Nephron (organoid): ENCODE results near the gene RANGAP1.
A peak's percentile ranks its signal among the peaks of the same experiment; 100 is the strongest.

Source experiments
- H3K27ac Mint-ChIP-seq, 3 experiments: 2 replicates each; pipeline ENCODE4 v1.8.0; 2020; ENCODE audit warnings: mixed read lengths in 3 of 3, mild to moderate bottlenecking in 2 of 3, moderate library complexity in 1 of 3
- H3K27me3 Mint-ChIP-seq: 2 replicates; pipeline ENCODE4 v1.8.0; 2021; ENCODE audit warnings: low read depth, mild to moderate bottlenecking, moderate library complexity, mixed read lengths
- H3K36me3 Mint-ChIP-seq: 2 replicates; pipeline ENCODE4 v1.8.0; 2020; ENCODE audit warnings: low read depth, mixed read lengths
- H3K4me1 Mint-ChIP-seq: 2 replicates; pipeline ENCODE4 v1.8.0; 2020; ENCODE audit warnings: mixed read lengths
- H3K4me3 Mint-ChIP-seq, 3 experiments: 2 replicates each; pipeline ENCODE4 v1.8.0; 2020; ENCODE audit warnings: mild to moderate bottlenecking in 3 of 3, mixed read lengths in 3 of 3, moderate library complexity in 2 of 3
- H3K9me3 Mint-ChIP-seq: 2 replicates; pipeline ENCODE4 v1.8.0; 2020; ENCODE audit warnings: mixed read lengths
- TF ChIP-seq, protein P1 (sequence below), 3 experiments: fragments of 200-600 bp; sonication (generic); IDR thresholded peaks; one replicate each; pipeline ENCODE4 v1.5.0; 2021; ENCODE audit warnings: antibody characterized with exemption in 3 of 3; ENCODE audit not compliant: unreplicated experiment in 3 of 3

The RANGAP1 gene

DNA sequence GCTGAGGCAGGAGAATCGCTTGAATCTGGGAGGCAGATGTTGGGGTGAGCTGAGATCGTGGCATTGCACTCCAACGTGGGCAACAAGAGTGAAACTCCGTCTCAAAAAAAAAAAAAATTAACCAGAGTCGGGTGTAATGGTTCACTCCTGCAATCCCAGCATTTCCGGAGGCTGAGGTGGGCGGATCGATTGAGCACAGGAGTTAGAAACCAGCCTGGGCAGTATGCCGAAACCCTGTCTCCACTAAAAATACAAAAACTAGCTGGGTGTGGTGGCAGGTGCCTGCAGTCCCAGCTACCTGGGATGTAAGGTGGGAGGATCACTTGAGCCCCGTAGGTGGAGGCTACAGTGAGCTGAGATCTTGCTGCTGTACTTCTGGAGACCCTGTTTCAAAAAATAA, 1.5 kb downstream of the RANGAP1 start:
- TF ChIP-seq, protein P1, sequence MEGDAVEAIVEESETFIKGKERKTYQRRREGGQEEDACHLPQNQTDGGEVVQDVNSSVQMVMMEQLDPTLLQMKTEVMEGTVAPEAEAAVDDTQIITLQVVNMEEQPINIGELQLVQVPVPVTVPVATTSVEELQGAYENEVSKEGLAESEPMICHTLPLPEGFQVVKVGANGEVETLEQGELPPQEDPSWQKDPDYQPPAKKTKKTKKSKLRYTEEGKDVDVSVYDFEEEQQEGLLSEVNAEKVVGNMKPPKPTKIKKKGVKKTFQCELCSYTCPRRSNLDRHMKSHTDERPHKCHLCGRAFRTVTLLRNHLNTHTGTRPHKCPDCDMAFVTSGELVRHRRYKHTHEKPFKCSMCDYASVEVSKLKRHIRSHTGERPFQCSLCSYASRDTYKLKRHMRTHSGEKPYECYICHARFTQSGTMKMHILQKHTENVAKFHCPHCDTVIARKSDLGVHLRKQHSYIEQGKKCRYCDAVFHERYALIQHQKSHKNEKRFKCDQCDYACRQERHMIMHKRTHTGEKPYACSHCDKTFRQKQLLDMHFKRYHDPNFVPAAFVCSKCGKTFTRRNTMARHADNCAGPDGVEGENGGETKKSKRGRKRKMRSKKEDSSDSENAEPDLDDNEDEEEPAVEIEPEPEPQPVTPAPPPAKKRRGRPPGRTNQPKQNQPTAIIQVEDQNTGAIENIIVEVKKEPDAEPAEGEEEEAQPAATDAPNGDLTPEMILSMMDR (IDR thresholded peaks at IDR 0.05; ENCODE audit: unreplicated experiment in 3 of 3) = no peak
- Mint-ChIP-seq H3K27me3 (no peaks in the 10 kb centered on the region), H3K4me1 (peaks cover 11% of the 10 kb centered on the region), H3K4me3 (peak overlapping the region; percentile 89 to 96 (median 92)), H3K36me3 (peaks cover 22% of the 10 kb centered on the region), H3K9me3 (no peaks in the 10 kb centered on the region), H3K27ac (no peak overlapping the region)

DNA sequence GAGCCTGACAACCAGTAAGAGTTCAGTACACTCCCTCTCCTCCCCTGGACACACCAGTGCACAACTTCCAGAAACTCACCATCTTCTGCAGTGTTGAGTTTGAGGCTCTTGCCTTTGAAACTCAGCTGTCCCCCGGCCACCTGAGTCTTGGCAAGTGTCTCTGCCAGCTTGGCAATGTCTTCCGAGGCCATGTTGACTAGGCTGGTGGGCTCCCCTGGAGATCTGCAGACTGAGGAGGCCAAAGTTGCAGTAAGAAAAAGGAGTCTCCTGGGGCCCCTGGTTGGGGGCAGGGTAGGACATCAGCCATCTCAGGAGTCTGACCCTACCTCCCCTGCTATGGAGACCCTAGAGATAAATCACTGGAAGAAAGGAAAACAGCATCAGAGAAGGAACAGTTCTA, 5.1 kb downstream of the RANGAP1 start:
- no peak overlapping the region for H3K27ac Mint-ChIP-seq
- H3K4me1 Mint-ChIP-seq = no peaks in the 10 kb centered on the region
- no peak overlapping the region for H3K4me3 Mint-ChIP-seq
- H3K27me3 Mint-ChIP-seq = no peaks in the 10 kb centered on the region
- TF ChIP-seq, protein P1 (IDR thresholded peaks at IDR 0.05; ENCODE audit: unreplicated experiment in 3 of 3) = no peak
- peaks cover 38% of the 10 kb centered on the region for H3K36me3 Mint-ChIP-seq
- no peaks in the 10 kb centered on the region for H3K9me3 Mint-ChIP-seq

DNA sequence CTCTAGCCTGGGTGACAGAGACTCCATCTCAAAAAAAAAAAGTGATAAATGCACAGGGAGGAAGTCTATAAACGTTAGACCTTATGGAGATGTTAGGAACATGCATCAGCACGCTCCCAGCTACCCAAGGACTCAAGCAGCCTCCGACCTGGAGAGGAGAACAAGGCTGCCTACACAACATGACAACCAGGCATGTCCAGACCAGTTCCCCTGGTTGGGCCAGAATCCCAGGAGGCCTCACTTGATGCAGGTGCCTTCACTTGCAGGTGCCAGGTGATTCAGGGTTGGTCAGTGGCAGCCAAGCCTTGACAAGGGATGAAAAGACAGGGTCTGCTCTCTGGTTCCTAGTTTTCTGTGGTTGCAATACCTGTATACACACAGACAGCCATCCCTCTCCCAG, 5.9 kb downstream of the RANGAP1 start:
- Mint-ChIP-seq H3K9me3 (no peaks in the 10 kb centered on the region), H3K27me3 (no peaks in the 10 kb centered on the region), H3K4me1 (no peaks in the 10 kb centered on the region), H3K36me3 (peaks cover 46% of the 10 kb centered on the region), H3K4me3 (no peak overlapping the region), H3K27ac (no peak overlapping the region)
- TF ChIP-seq, protein P1 (IDR thresholded peaks at IDR 0.05; ENCODE audit: unreplicated experiment in 3 of 3) = no peak

DNA sequence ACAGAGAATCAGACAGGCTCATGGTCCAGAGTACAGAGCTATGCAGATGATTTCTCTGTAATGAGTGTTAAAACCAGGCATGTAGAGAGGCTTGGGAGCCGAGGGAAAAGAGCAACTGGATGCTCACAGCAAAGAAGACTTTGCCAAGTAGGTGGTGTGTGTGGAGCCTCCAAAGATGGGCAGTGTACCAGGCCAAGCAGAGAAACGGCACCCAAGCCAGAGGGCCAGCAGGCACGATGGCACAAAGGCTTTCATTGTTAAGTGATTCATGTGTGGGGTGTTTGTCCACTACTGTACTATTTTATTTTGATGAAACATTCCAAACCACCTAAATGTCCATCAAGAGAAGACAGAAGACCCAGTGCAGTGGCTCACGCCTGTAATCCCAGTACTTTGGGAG, 11.1 kb downstream of the RANGAP1 start:
- no peak overlapping the region for H3K27ac Mint-ChIP-seq
- TF ChIP-seq, protein P1 (IDR thresholded peaks at IDR 0.05; ENCODE audit: unreplicated experiment in 3 of 3) = no peak
- no peaks in the 10 kb centered on the region for H3K9me3 Mint-ChIP-seq
- H3K36me3 Mint-ChIP-seq = peaks cover 56% of the 10 kb centered on the region
- no peaks in the 10 kb centered on the region for H3K4me1 Mint-ChIP-seq
- no peak overlapping the region for H3K4me3 Mint-ChIP-seq
- H3K27me3 Mint-ChIP-seq = no peaks in the 10 kb centered on the region

DNA sequence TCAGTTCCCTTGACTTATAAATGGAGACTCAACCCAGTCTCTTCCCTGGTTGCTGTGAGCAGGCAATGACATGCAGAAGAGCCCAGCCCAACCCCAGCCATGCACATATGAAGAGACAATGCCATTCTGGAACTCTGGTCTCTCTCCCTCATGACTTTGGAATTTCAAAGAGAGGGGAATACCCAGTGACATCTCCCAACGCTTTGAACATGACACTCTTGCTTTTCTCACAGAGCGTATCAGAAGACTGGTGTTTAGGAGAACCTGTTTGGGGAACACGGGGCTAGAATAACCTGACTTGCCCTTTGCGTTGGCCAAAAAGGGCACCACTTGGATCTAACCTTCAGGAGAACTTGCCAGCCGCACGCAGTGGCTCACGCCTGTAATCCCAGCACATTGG, 12.9 kb downstream of the RANGAP1 start:
- Mint-ChIP-seq H3K27me3 (no peaks in the 10 kb centered on the region), H3K36me3 (peaks cover 58% of the 10 kb centered on the region)

DNA sequence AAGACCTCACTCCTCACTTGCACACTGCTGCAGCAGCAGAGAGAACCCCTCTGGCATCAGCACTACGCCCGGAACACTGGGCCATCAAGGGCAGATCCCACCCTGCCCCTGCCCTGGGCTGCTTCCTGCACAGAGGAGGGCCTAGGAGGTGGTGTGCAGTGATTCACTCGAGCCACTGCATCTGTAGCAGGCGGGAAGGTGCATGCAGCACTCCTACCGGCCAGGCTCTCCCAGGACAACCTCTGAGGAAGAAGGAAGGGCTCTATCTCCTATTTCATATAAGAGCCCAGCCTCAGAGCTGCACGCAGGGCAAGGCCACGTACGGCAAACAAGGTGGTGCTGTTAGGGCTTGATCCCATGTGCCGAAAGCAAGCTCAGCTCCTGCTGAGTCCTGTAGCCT, 14.2 kb downstream of the RANGAP1 start:
- no peak overlapping the region for H3K27ac Mint-ChIP-seq
- H3K9me3 Mint-ChIP-seq = no peaks in the 10 kb centered on the region
- H3K4me1 Mint-ChIP-seq = no peaks in the 10 kb centered on the region
- TF ChIP-seq, protein P1 (IDR thresholded peaks at IDR 0.05; ENCODE audit: unreplicated experiment in 3 of 3) = no peak
- peaks cover 58% of the 10 kb centered on the region for H3K36me3 Mint-ChIP-seq
- H3K4me3 Mint-ChIP-seq = no peak overlapping the region
- H3K27me3 Mint-ChIP-seq = no peaks in the 10 kb centered on the region

More for the DNA sequence above, 12.9 kb downstream of the RANGAP1 start:
- TF ChIP-seq, protein P1 (IDR thresholded peaks at IDR 0.05; ENCODE audit: unreplicated experiment in 3 of 3) = no peak
- Mint-ChIP-seq H3K27ac (no peak overlapping the region), H3K4me1 (no peaks in the 10 kb centered on the region), H3K4me3 (no peak overlapping the region), H3K9me3 (no peaks in the 10 kb centered on the region)
